GM23338 (cell line): ENCODE measurements around the gene TDRD1. TPM values are rescaled to one million over a fixed set of nuclear protein-coding genes. Genes with fewer than 3 reads are reported as not detected.

Experiments
- ATAC-seq: fragments of 200-7000 bp; cut with Tn5 transposase; 3 replicates; pipeline ENCODE4 v1.9.1; 2020
- DNase-seq: peaks from one replicate; pipeline ENCODE4 v3.0.0-alpha.2; 2015; ENCODE audit warnings: low spot score
- H2AFZ ChIP-seq: fragments of 200-600 bp; sonication (generic); 2 replicates; pipeline ENCODE4 v1.8.0; 2016; ENCODE audit warnings: antibody characterized with exemption, mild to moderate bottlenecking, moderate library complexity
- H3F3A ChIP-seq: fragments of 200-600 bp; sonication (generic); replicated peaks from 2 replicates; pipeline ENCODE4 v1.8.0; 2017; ENCODE audit warnings: antibody characterized with exemption, mixed run types, low read depth
- H3K27ac ChIP-seq: fragments of 200-600 bp; sonication (generic); 2 replicates; pipeline ENCODE4 v1.6.1; 2016; ENCODE audit warnings: low read depth
- H3K27me3 ChIP-seq: fragments of 200-600 bp; sonication (generic); 2 replicates; pipeline ENCODE4 v1.8.0; 2016; ENCODE audit warnings: mild to moderate bottlenecking, mixed run types, moderate library complexity; ENCODE audit not compliant: insufficient read depth
- H3K36me3 ChIP-seq: fragments of 200-600 bp; sonication (generic); 2 replicates; pipeline ENCODE4 v1.8.0; 2016; ENCODE audit warnings: mild to moderate bottlenecking; ENCODE audit not compliant: insufficient read depth
- H3K4me1 ChIP-seq: fragments of 200-600 bp; sonication (generic); 2 replicates; pipeline ENCODE4 v1.8.0; 2016; ENCODE audit warnings: mild to moderate bottlenecking, moderate library complexity; ENCODE audit not compliant: insufficient read depth
- H3K4me2 ChIP-seq: fragments of 200-600 bp; sonication (generic); 2 replicates; pipeline ENCODE4 v1.7.1; 2017; ENCODE audit warnings: mixed run types
- H3K4me3 ChIP-seq: fragments of 200-600 bp; sonication (generic); 2 replicates; pipeline ENCODE4 v1.6.1; 2016; ENCODE audit warnings: mixed run types
- H3K79me2 ChIP-seq: fragments of 200-600 bp; sonication (generic); replicated peaks from 2 replicates; pipeline ENCODE4 v1.8.0; 2017; ENCODE audit warnings: mild to moderate bottlenecking; ENCODE audit not compliant: insufficient read depth
- H3K9me2 ChIP-seq: fragments of 200-600 bp; sonication (generic); 2 replicates; pipeline ENCODE4 v1.8.0; 2017; ENCODE audit not compliant: insufficient read depth
- H4K20me1 ChIP-seq: fragments of 200-600 bp; sonication (generic); replicated peaks from 2 replicates; pipeline ENCODE4 v1.8.0; 2017; ENCODE audit warnings: mild to moderate bottlenecking; ENCODE audit not compliant: insufficient read depth
- H3K27ac Mint-ChIP-seq: 2 replicates; pipeline ENCODE4 v1.8.0; 2020; ENCODE audit warnings: inconsistent platforms, mild to moderate bottlenecking, moderate library complexity, mixed read lengths
- H3K27me3 Mint-ChIP-seq: 3 replicates; pipeline ENCODE4 v1.8.0; 2022; ENCODE audit warnings: low read depth, mild to moderate bottlenecking, moderate library complexity, mixed read lengths, inconsistent platforms; ENCODE audit not compliant: insufficient read depth, poor library complexity
- H3K36me3 Mint-ChIP-seq: 3 replicates; pipeline ENCODE4 v1.8.0; 2021; ENCODE audit warnings: low read depth, mild to moderate bottlenecking, inconsistent platforms, moderate library complexity, mixed read lengths
- H3K4me1 Mint-ChIP-seq: 3 replicates; pipeline ENCODE4 v1.8.0; 2020; ENCODE audit warnings: mild to moderate bottlenecking, inconsistent platforms, mixed read lengths
- H3K4me3 Mint-ChIP-seq: 3 replicates; pipeline ENCODE4 v1.8.0; 2021; ENCODE audit warnings: moderate library complexity, mild to moderate bottlenecking, inconsistent platforms, mixed read lengths
- H3K9me3 Mint-ChIP-seq: 3 replicates; pipeline ENCODE4 v1.8.0; 2020; ENCODE audit warnings: moderate library complexity, mild to moderate bottlenecking, inconsistent platforms, mixed read lengths
- JUNB ChIP-seq: IDR thresholded peaks from one replicate; pipeline ENCODE4 v1.6.1; 2016; ENCODE audit warnings: antibody characterized with exemption; ENCODE audit not compliant: unreplicated experiment
- POLR2AphosphoS5 ChIP-seq: IDR thresholded peaks from 2 replicates; pipeline ENCODE4 v1.6.1; 2016; ENCODE audit warnings: antibody characterized with exemption, low read depth
- ZNF114 ChIP-seq: fragments of 250-450 bp; sonication (Bioruptor Pico); IDR thresholded peaks from 2 replicates; pipeline ENCODE4 v1.5.0; 2020; ENCODE audit warnings: mild to moderate bottlenecking, moderate library complexity
- polyA plus RNA-seq: library from polyadenylated mRNA; unstranded; fragments of >200 nt; fragmentation: Nextera tagmentation; extraction: Ambion mirVana; gene quantifications from 2 replicates; pipeline ENCODE4 v1.2.1, GENCODE V29; 2016
- total RNA-seq: library from RNA; depleted of rRNA; stranded (reverse); fragments of >200 nt; shearing (Covaris generic); gene quantifications from 2 replicates; pipeline ENCODE4 v1.2.3, GENCODE V29; 2014
- TF ChIP-seq, protein P1 (sequence below): IDR thresholded peaks from one replicate; pipeline ENCODE4 v1.6.1; 2018; ENCODE audit warnings: antibody characterized with exemption; ENCODE audit not compliant: unreplicated experiment
- TF ChIP-seq, protein P2 (sequence below), 2 experiments: fragments of 200-600 bp in 1 of 2; sonication (generic) in 1 of 2; conservative IDR thresholded peaks; 2 replicates each; pipeline versions ENCODE4 v1.5.1 to v1.6.1; 2016 to 2017; ENCODE audit warnings: antibody characterized with exemption in 2 of 2, low read depth in 2 of 2, mild to moderate bottlenecking in 2 of 2, moderate library complexity in 1 of 2
- TF ChIP-seq, protein P3 (sequence below): IDR thresholded peaks from 2 replicates; pipeline ENCODE4 v1.6.1; 2016; ENCODE audit warnings: antibody characterized with exemption
- TF ChIP-seq, protein P4 (sequence below): fragments of 250-450 bp; sonication (Bioruptor Pico); IDR thresholded peaks from 2 replicates; pipeline ENCODE4 v1.5.0; 2020; ENCODE audit warnings: mild to moderate bottlenecking, moderate library complexity

TDRD1 gene
- total and polyA plus RNA-seq, 2 experiments from 2014 or later: 0.52 to 1.5 TPM

DNA sequence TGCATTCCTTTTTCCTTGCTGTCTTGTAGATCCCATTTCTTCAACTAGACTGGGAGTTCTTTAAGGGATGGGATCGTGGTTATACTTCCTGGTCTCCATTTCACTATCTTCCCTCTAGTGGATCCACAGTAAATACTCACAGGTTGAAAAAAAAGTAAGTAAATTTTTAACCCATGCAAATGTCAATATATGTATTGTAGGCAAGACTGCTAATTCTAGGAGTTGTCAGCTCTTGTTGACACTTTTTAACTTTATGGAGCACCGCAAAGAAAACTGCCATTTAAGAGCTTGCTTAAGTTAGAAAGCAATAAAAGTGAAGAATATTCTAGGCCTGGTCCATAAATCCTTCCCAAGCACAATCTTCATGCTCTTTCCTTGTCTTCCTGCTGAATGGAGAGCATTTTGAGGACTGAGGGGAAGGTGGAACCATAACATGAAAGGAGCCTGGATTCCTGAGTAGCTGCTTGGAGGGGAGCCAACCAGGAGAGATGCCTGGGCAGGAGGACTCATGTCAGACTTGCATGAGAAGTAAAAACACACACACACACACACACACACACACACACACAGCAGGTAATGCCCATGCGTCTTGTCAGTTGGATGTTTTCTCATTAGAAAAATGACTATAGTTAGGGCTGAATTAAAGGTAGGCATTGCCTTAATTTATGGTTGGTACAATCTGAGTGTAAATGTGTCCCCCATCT, 92.1 kb downstream of the TDRD1 start (continued):
- TF ChIP-seq, protein P1, sequence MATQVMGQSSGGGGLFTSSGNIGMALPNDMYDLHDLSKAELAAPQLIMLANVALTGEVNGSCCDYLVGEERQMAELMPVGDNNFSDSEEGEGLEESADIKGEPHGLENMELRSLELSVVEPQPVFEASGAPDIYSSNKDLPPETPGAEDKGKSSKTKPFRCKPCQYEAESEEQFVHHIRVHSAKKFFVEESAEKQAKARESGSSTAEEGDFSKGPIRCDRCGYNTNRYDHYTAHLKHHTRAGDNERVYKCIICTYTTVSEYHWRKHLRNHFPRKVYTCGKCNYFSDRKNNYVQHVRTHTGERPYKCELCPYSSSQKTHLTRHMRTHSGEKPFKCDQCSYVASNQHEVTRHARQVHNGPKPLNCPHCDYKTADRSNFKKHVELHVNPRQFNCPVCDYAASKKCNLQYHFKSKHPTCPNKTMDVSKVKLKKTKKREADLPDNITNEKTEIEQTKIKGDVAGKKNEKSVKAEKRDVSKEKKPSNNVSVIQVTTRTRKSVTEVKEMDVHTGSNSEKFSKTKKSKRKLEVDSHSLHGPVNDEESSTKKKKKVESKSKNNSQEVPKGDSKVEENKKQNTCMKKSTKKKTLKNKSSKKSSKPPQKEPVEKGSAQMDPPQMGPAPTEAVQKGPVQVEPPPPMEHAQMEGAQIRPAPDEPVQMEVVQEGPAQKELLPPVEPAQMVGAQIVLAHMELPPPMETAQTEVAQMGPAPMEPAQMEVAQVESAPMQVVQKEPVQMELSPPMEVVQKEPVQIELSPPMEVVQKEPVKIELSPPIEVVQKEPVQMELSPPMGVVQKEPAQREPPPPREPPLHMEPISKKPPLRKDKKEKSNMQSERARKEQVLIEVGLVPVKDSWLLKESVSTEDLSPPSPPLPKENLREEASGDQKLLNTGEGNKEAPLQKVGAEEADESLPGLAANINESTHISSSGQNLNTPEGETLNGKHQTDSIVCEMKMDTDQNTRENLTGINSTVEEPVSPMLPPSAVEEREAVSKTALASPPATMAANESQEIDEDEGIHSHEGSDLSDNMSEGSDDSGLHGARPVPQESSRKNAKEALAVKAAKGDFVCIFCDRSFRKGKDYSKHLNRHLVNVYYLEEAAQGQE: no peak
- TF ChIP-seq, protein P2, sequence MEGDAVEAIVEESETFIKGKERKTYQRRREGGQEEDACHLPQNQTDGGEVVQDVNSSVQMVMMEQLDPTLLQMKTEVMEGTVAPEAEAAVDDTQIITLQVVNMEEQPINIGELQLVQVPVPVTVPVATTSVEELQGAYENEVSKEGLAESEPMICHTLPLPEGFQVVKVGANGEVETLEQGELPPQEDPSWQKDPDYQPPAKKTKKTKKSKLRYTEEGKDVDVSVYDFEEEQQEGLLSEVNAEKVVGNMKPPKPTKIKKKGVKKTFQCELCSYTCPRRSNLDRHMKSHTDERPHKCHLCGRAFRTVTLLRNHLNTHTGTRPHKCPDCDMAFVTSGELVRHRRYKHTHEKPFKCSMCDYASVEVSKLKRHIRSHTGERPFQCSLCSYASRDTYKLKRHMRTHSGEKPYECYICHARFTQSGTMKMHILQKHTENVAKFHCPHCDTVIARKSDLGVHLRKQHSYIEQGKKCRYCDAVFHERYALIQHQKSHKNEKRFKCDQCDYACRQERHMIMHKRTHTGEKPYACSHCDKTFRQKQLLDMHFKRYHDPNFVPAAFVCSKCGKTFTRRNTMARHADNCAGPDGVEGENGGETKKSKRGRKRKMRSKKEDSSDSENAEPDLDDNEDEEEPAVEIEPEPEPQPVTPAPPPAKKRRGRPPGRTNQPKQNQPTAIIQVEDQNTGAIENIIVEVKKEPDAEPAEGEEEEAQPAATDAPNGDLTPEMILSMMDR (conservative IDR thresholded peaks at IDR 0.05; ENCODE audit: low read depth in 2 of 2): no peak
- TF ChIP-seq POLR2AphosphoS5: no peak
- TF ChIP-seq, protein P3, sequence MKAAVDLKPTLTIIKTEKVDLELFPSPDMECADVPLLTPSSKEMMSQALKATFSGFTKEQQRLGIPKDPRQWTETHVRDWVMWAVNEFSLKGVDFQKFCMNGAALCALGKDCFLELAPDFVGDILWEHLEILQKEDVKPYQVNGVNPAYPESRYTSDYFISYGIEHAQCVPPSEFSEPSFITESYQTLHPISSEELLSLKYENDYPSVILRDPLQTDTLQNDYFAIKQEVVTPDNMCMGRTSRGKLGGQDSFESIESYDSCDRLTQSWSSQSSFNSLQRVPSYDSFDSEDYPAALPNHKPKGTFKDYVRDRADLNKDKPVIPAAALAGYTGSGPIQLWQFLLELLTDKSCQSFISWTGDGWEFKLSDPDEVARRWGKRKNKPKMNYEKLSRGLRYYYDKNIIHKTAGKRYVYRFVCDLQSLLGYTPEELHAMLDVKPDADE: no peak

DNA sequence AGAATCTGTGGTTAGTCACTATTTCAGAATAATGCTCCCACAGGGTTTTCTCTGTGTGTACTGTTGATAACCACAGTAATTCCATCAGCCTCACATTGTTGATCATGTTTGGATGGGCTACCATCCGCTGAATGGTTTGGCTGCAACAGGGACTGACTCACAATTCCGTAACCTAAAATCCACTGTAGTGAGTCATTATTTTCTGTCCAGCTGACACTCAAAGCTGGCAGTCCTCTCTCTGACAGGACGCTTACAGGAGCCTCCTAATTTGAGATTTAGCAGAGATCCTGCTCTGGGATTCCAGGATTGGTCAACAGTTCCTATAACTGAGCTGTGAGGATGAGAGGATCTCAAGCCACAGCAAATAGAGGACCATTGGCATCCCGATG, 92.6 kb downstream of the TDRD1 start:
- no peak overlapping the region for H3K4me3 Mint-ChIP-seq
- TF ChIP-seq, protein P3: no peak
- TF ChIP-seq JUNB (no peak), ZNF114 (CRISPR knock-in tag) (no peak)
- TF ChIP-seq, protein P4, sequence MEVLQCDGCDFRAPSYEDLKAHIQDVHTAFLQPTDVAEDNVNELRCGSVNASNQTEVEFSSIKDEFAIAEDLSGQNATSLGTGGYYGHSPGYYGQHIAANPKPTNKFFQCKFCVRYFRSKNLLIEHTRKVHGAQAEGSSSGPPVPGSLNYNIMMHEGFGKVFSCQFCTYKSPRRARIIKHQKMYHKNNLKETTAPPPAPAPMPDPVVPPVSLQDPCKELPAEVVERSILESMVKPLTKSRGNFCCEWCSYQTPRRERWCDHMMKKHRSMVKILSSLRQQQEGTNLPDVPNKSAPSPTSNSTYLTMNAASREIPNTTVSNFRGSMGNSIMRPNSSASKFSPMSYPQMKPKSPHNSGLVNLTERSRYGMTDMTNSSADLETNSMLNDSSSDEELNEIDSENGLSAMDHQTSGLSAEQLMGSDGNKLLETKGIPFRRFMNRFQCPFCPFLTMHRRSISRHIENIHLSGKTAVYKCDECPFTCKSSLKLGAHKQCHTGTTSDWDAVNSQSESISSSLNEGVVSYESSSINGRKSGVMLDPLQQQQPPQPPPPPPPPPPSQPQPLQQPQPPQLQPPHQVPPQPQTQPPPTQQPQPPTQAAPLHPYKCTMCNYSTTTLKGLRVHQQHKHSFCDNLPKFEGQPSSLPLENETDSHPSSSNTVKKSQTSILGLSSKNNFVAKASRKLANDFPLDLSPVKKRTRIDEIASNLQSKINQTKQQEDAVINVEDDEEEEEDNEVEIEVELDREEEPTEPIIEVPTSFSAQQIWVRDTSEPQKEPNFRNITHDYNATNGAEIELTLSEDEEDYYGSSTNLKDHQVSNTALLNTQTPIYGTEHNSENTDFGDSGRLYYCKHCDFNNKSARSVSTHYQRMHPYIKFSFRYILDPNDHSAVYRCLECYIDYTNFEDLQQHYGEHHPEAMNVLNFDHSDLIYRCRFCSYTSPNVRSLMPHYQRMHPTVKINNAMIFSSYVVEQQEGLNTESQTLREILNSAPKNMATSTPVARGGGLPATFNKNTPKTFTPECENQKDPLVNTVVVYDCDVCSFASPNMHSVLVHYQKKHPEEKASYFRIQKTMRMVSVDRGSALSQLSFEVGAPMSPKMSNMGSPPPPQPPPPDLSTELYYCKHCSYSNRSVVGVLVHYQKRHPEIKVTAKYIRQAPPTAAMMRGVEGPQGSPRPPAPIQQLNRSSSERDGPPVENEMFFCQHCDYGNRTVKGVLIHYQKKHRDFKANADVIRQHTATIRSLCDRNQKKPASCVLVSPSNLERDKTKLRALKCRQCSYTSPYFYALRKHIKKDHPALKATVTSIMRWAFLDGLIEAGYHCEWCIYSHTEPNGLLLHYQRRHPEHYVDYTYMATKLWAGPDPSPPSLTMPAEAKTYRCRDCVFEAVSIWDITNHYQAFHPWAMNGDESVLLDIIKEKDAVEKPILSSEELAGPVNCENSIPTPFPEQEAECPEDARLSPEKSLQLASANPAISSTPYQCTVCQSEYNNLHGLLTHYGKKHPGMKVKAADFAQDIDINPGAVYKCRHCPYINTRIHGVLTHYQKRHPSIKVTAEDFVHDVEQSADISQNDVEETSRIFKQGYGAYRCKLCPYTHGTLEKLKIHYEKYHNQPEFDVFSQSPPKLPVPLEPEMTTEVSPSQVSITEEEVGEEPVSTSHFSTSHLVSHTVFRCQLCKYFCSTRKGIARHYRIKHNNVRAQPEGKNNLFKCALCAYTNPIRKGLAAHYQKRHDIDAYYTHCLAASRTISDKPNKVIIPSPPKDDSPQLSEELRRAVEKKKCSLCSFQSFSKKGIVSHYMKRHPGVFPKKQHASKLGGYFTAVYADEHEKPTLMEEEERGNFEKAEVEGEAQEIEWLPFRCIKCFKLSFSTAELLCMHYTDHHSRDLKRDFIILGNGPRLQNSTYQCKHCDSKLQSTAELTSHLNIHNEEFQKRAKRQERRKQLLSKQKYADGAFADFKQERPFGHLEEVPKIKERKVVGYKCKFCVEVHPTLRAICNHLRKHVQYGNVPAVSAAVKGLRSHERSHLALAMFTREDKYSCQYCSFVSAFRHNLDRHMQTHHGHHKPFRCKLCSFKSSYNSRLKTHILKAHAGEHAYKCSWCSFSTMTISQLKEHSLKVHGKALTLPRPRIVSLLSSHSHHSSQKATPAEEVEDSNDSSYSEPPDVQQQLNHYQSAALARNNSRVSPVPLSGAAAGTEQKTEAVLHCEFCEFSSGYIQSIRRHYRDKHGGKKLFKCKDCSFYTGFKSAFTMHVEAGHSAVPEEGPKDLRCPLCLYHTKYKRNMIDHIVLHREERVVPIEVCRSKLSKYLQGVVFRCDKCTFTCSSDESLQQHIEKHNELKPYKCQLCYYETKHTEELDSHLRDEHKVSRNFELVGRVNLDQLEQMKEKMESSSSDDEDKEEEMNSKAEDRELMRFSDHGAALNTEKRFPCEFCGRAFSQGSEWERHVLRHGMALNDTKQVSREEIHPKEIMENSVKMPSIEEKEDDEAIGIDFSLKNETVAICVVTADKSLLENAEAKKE: no peak
- TF ChIP-seq, protein P2 (conservative IDR thresholded peaks at IDR 0.05; ENCODE audit: low read depth in 2 of 2): no peak

More for the DNA sequence above, 92.6 kb downstream of the TDRD1 start:
- Histone ChIP-seq H3K4me1 (no peaks in the 10 kb centered on the region), H4K20me1 (no peaks in the 10 kb centered on the region), H3K4me3 (no peak overlapping the region), H3K79me2 (no peaks in the 10 kb centered on the region), H3F3A (no peaks in the 10 kb centered on the region), H3K9me2 (no peaks in the 10 kb centered on the region), H3K4me2 (no peak overlapping the region), H3K27me3 (no peaks in the 10 kb centered on the region), H2AFZ (no peak overlapping the region), H3K36me3 (no peaks in the 10 kb centered on the region), H3K27ac (no peak overlapping the region)
- no peak overlapping the region for H3K27ac Mint-ChIP-seq
- no peaks in the 10 kb centered on the region for H3K9me3 Mint-ChIP-seq
- no peak for ATAC-seq
- DNase-seq: no peak
- no peaks in the 10 kb centered on the region for H3K27me3 Mint-ChIP-seq
- no peaks in the 10 kb centered on the region; the same call in 2 of the 3 replicates for H3K4me1 Mint-ChIP-seq
- H3K36me3 Mint-ChIP-seq: no peaks in the 10 kb centered on the region
